Measurements from ENCODE around the gene SERPINB4.

The SERPINB4 gene

GRCh38 chr18:63627819-63628218 lies 16.2 kb downstream of the SERPINB4 start:
- DNase-seq (no peak), ATAC-seq (no peak)

GRCh38 chr18:63626431-63626830 lies 17.6 kb downstream of the SERPINB4 start:
- no peak for ATAC-seq
- DNase-seq, result no peak

DNA sequence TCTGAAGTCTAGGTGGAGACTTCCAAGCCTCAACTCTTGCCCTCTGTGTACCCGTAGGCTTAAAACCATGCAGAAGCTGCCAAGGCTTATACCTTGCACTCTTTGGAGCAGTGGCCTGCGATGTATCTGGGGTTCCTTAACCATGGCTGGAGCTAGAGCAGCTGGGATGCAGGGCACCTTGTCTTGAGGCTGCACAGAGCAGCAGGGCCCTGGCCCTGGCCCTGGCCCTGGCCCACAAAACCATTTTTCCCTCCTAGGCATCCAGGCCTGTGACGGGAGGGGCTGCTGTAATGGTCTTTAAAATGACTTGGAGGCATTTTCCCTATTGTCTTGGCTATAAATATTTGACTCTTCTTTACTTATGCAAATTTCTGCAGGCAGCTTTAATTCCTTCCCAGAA lies 19.2 kb downstream of the SERPINB4 start:
- no peak for DNase-seq
- ATAC-seq, result no peak

DNA sequence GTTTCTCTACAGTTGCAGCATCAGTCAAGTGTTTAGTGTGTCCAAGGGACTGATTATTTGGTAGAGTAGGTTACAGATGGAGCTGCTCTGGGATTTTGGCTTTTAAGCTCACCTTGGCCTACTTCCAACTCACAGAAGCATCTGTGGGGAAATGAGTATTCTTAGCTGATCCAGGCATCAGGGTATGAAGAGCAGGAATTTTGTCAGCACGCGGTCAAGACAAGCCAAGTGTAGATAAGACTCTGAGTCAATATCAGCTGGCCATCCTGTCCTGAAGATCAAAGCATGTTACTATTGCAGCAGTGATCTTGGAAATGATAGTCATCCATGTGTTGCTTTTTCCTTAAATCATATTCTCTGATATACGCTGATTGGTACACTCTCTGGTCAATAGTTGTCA lies 24.4 kb downstream of the SERPINB4 start:
- ATAC-seq, result no peak
- no peak for DNase-seq

DNA sequence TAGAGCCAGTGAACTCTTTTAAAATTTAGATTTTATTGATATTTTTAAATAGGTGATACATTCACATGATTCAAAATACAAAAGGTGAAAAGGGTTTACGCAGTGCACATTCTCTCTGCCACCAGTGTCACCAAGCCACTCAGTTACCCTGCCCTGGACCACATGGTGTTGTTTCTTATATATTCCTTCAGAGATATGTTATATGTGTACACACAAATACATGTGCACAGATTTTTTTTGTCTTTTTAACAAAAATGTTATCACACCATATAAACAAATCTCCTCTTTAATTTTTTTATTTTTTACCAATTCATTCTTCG lies 26.2 kb downstream of the SERPINB4 start:
- ATAC-seq (no peak), DNase-seq (no peak)

DNA sequence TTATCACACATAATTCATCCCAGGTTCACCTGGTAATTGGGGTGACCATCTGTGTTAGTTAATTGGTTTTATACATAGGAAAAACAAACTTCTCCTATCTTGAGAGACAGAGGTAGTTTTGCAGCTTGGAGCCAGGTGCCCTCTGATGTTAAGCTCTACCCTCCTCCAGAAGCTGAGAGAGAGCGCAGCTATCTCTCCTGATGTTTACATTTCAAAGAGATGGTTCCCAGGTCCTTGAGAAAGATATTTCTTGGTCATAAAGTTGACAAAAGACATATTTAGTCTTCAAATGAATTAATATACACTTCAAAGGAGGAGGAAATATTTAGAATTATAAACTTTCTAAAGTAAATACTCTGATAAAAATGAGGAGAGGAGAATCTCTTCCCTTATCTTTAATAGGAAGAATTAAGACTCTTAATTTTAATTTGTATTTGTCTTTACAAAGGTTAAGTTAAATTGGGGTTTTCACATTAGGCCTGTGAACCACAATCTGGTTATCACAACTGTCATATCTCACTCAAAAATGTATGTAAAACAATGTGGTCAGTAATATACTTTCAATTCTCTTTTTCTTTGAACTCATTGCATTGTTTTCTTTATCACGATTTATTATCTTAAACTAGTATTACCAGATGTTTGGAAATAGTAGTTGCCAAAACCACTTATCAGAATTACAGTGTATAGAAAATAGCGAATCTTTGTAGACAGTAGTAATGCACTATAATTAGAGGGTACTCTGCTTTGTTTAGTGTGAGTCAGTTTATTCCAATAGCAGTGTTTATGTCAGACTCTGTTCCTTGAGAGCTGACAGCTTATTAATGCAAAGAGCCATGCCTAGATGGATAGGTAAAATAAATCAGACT lies 26.8 kb downstream of the SERPINB4 start:
- ATAC-seq (no peak), DNase-seq (no peak)

DNA sequence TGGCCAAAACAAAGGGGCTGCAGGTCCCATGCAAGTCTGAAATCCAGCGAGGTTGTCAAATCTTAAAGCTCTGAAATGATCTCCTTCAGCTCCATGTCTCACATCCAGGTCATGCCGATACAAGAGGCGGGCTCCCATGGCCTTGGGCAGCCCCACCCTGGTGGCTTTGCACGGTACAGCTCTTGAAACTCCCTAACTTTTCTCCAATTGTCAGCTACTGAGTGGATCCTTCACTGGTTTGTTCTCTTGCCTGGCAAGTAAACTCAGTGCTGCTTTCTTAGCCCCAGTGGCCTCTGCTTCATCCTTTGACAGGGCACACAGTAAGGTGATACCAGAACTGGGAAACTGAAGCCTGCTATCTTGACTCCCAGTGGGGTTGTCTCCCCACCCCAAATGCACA lies 30.6 kb downstream of the SERPINB4 start:
- no peak for DNase-seq
- ATAC-seq, result no peak

- no peak for DNase-seq
- no peak for ATAC-seq
Measured at GRCh38 chr18:63606526-63606925, 37.5 kb downstream of the SERPINB4 start.

DNA sequence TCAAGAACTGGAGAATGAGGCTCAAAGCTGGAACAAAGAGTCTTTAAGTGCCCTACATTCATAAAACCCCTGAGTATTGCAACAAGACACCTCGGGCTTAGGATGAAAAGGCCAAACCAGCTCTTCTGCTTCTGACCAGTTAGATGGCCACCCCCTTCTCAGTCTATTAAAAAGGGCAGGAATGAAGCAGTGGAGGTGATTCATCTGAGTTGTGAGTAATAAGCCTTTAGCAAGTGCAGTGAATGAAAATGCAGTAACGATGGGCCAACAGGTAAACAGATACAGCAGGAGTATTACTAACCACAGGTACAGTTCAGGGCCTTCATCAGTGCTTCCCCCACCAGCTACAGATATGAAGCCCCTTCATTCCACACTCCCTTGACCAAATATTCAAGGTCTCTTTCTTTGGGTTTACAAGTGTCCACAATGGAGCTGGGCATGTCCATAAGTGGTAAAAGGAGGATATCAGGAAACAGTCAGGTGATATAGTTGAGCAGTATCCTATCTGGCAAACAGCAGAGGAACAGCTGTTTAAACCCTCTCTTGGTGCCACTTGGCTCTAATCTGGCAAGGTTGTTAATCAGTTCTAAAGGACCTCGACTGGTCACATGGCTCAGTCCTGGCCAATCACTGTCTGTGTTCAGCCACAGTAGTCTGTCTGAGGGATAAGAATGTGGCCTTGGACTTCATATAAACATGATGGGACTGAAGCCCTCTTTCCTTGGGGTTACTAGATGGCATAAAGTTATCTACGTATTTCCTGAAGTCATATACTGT lies 39.1 kb downstream of the SERPINB4 start:
- ATAC-seq (no peak), DNase-seq (no peak)

DNA sequence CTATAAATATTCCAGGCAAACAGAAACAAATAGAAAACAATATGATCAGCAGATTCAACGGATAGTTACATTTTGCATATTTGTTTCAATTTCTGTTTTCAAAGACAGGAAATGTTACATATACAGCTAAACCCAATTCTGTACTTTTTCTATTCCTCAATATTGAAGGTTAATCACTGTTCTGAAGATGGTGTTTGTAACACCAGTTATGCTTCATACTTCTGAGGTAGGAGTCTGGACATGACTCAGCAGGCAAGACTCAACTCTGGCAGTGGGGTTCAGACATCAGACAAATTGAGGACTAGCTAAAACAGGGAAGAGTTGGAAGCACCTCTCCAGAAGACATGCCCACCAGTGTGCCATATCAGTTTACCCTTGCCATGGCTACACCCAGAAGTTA lies 40.3 kb downstream of the SERPINB4 start:
- ATAC-seq, result no peak

DNA sequence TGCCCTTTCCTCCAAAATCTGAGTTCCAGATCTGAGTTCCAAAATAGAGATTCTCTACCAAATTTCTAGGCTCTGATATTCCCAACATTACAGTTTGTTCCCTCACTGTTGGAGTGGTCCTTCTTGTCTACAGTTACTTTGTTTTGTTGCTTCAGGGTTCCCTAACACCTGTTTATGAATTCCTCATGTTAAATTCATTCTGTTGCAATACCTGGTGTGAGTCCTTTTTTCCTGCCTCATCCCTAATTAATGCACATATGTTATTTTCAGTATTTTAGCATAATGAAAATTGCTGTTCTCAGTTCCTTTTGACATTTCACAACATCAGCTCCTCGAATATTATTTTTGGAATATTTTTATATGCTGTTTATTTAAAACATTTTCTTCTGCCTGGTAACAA lies 40.7 kb downstream of the SERPINB4 start:
- DNase-seq, result no peak
- no peak for ATAC-seq

More for the DNA sequence above, 40.3 kb downstream of the SERPINB4 start:
- no peak for DNase-seq

- ATAC-seq (no peak), DNase-seq (no peak)
Measured at GRCh38 chr18:63596964-63597363, 47.1 kb downstream of the SERPINB4 start.

GRCh38 chr18:63592471-63592870 lies 51.6 kb downstream of the SERPINB4 start:
- ATAC-seq, result no peak

GRCh38 chr18:63591725-63592124 lies 52.3 kb downstream of the SERPINB4 start:
- DNase-seq, result no peak
- no peak for ATAC-seq

More at GRCh38 chr18:63592471-63592870, 51.6 kb downstream of the SERPINB4 start:
- DNase-seq, result no peak

GRCh38 chr18:63590966-63591695 lies 52.9 kb downstream of the SERPINB4 start:
- ATAC-seq, result no peak

DNA sequence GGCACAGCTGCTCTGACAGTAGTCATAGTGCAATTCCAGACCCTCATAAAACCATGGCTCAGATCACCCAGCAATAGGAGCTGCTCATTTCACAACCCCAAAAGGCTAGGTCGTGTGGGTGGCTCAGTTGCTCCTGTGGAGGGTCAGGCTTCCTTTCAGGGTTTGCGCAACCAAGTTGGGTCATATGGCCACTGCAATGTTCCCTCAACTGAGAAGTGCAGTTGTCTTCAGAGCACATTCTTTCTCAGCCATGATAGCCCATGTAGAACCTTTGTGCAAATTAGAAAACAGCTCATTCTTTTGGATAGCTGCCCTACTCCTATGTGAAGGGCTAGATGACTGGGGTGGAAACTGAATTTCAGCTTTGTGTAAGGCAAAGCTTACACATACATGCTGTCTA lies 53.7 kb downstream of the SERPINB4 start:
- no peak for ATAC-seq

More at GRCh38 chr18:63590966-63591695, 52.9 kb downstream of the SERPINB4 start:
- DNase-seq, result no peak

DNA sequence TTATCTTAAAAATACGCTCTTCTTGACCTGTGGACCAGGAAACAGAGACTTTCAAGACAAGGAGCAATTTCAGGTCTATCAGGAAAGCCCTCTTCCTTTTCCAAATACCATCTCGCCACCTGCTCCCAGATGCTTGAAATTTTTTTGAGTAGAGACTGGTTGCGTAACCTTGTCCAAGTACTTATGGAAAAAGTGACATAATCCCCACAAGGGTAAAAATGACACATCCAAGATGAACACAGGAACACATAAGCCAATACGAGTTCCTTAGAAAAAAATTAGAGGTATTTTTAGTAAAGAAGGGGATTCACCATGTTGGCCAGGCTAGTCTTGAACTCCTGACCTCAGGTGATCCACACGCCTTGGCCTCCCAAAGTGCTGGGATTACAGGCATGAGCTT lies 55.1 kb downstream of the SERPINB4 start:
- ATAC-seq (no peak), DNase-seq (no peak)

More for the DNA sequence above, 53.7 kb downstream of the SERPINB4 start:
- DNase-seq, result no peak
